GM18526 (cell line): Measurements from ENCODE around the gene EFNB1.
A peak's percentile ranks its signal among the peaks of the same experiment; 100 is the strongest.

Source experiments
- POLR2A ChIP-seq: IDR thresholded peaks from 3 replicates; pipeline ENCODE4 v1.6.1; 2011; ENCODE audit not compliant: insufficient read length; ENCODE audit errors: extremely low read depth

The EFNB1 gene

GRCh38 chrX:68828740-68829581 is at the start of gene EFNB1:
TSS of gene EFNB1 (plus strand) at chrX:68829021. CDS start at chrX:68829777, 756 bp downstream.
- peak; percentile 33 for TF ChIP-seq POLR2A

- no peak for TF ChIP-seq POLR2A
Measured at GRCh38 chrX:68784816-68785215, 44.0 kb upstream of the EFNB1 start.

- TF ChIP-seq POLR2A = no peak
Measured at GRCh38 chrX:68789966-68790365, 38.9 kb upstream of the EFNB1 start.

GRCh38 chrX:68792083-68792482 is 36.7 kb upstream of the EFNB1 start:
- no peak for TF ChIP-seq POLR2A

DNA sequence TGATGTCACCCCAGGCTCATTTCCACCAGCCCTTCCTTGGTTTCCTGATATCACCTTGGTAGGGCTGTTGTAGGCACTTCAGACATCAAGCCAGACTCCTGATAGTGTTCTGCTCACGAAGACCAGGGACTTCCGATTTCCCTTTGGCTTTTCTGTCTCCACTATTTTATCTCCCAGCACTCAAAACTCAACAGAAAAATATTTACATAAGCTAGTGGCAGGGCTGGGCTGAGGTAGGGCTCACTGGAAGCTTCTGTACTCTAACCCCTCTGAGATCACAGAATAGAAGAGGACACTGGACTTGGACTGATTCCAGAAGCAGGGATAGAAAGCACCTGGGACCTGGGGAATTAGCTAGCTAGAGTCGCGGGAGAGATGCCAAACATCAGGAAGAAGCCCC is 34.4 kb upstream of the EFNB1 start:
- TF ChIP-seq POLR2A = no peak

DNA sequence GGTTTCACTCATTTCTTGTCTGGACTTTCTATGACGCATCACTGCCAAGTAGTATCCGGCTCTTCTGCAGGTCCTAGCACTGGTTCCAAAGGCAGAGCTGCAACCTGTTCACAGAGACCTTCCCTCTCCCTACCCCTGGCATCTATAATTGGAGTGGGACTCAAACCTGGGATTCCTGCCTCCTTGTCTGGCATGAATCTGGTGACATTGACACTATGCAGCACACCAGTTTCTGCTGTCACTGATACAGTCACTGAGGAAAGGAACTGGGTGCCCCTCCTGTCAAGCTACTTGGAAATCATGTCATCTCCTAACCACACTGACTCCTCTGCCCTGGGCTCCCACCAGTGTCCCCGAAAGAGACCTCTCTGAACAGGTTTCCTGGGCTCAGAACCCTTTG is 33.1 kb upstream of the EFNB1 start:
- TF ChIP-seq POLR2A = no peak

GRCh38 chrX:68801737-68802290 is 27.0 kb upstream of the EFNB1 start:
- no peak for TF ChIP-seq POLR2A

- no peak for TF ChIP-seq POLR2A
Measured at GRCh38 chrX:68807818-68808217, 21.0 kb upstream of the EFNB1 start.

DNA sequence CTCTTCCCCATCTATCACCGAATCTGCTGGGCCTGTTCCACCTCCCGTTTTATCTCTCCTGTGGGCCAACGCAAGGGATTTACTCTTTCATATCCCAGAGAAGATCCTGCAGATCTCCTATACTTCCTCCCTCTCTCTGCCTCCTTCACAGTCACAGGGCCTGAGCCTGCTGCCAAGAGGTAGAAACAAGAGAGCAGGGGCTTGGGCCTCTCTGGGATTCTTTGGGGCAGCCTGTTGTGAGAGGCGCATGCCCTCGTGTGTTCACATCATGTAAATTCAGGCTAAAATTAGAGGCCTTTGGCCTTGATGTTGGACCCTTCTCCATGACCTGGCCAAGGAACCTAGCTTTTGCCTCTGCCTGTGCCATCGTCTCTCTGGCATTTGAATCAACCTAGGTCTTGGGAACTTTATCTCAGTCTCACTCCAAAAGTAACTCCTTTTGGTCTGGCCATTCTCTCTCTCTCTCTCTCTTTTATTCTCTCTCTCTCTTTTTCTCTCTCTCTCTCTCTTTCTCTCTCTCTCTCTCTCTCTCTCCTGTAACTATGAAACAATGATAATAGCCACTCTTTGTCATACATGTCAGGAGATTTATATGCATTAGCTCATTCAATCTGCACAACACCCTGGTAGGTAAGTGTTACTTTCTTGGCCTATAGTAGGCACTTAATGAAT is 20.0 kb upstream of the EFNB1 start:
- TF ChIP-seq POLR2A = no peak

DNA sequence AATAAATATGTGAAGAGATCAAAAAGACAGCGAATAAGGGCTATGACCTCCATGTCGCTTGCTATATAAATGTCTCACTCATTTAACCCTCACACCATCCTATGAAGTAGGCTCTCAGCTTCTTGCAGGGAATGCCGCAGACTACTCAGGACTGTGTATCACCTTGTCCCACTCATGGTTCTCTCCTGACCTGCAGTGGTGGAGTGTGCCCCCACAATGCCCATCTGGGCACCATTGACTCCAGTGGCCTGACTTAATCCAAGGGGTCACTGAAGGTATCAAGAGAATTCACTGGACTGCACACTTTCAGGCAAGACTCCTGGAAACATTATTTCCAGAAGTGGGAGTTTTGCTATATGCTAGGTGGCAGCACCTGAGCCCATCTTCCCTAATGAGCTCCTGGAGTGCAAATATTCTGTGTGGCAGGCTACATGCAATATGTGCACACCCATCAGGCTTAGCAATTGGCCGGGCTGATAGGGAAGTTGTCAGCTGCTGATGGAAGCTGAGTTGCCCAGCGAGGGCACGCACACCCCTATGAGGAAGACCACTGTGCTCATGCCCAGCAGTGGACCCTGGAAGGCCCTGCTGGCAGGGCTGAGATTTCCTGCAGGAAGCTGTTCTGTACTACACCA is 8.2 kb upstream of the EFNB1 start:
- no peak for TF ChIP-seq POLR2A

DNA sequence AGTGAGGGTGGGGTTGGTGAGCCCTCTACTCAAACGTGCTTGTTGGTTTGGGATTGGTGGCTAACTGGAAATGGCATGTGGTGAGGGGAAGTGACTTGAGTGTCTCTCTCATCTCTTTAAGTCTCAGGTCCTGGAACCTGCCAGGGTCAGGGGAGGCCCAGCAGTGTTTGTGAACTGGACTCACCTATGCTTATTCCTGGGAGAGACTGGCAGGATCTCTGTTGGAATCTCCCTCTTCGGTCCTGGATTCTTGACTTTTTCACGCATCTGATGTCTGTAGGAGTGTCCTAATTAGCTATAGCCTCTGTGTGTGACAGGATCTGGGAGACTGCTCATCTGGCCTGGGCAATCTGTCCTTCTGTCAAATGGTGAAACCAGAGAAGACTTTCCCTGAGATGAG is 7.2 kb upstream of the EFNB1 start:
- TF ChIP-seq POLR2A = no peak

DNA sequence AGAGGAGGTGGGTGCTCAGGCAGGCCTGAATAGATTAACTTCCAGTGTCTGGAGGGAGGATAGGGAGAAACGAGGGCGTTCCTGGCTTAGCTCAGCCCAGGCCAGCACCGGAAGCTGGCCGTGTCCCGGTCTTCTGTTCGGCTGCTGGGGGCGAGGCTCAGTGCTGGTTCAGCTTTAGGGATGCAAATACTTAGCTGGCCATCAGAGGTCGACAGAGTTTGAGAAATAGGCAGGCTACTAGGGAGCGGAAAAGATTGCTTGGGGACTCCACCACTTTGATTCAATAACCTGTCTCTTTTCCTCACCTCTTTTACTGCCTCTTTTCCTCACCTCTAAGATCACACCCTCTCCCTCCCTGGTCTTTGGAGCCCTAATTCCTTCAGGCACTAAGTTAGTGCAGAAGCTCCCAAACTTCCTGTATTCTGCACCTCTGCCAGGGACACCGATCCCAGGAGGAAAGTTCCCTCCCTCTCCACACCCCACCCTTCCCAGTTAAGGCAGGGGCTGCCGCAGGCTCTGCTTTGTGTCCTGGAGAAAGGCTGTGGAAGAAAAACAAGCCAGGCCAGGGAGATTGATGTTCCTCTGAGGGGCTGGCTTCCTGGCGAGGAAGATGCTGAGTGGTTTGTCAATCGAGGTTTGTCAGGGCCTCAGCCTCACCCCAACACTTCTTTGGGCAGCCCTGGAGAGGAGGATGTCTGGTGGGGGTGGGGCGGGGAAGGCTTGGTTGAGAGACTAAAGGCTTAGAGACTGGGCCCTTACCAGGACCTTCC is 6.0 kb upstream of the EFNB1 start:
- TF ChIP-seq POLR2A = no peak

DNA sequence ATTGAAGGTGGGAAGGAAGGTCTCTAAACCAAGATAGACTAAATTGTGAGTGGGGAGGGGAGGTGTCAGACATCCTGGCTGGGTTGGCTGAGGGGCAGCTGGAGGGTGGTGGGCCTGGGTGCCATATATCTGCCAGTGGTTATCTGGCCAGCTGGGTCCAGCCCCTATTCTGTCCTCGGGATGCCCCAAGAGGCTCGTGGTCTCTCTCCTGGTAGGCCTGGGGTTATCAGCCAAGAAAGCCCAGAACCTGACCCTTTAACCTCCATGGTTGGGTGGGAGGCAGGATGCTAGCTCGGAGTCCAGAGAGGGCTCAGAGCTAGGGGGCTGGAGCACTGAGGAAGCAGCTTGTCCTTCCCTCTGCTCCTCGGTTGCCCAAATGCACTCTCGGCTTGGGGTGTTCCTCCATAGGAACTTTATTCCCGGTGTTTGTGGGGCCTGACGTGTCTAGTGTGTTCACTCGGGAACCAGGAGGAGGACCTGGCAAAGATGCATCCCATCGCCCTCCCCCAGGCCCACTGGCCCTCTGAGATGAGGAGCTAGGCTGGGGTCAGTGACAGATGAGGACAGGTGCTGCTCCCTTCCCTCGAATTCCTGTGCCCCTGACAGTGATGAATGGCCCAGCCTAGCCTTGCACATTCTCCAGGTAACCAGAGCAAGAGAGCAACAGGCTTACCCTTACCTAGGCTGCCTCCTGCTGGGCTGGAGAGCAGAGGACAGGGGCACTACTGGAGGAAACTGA is 5.2 kb upstream of the EFNB1 start:
- TF ChIP-seq POLR2A = no peak

DNA sequence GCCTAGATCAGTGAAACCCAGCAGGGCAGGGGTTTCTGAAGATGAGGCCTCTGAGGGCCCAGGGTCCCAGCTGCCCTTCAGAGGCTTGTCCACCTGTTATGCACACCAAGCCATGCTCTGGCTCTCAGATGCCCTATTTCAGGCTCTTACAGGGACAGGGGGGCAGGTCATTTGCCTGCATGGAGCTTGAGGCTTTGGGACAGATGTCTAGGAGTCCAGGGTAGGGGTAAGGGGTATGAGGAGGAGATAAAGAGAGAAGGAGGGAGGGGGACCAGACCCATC is 4.7 kb upstream of the EFNB1 start:
- no peak for TF ChIP-seq POLR2A
